Right renal pelvis (tissue), 4 donors: ENCODE measurements around the gene AP3M1. TPM values are rescaled to one million over a fixed set of nuclear protein-coding genes. Genes with fewer than 3 reads are reported as not detected.
"Not testable (repeated sequence)": the region's sequence is repeated elsewhere in the genome, so short reads cannot be mapped to it uniquely, and the experiment has no call there.

Experiments used
- DNase-seq, 4 donors: peaks; one replicate each; pipeline ENCODE4 v3.0.0-alpha.2; 2013; ENCODE audit warnings: low read depth in 4 of 4, low spot score in 3 of 4, missing footprints in 1 of 4
- polyA plus RNA-seq, 4 donors: library from polyadenylated mRNA; unstranded; fragments of 120-200 nt; gene quantifications; one replicate each; pipeline ENCODE4 v1.2.1, GENCODE V29; 2013; ENCODE audit not compliant: insufficient read length in 4 of 4

AP3M1 gene
- 10 to 100 TPM; 55.9 to 63.8 (median 63.2) TPM for polyA plus RNA-seq

- peak in 1 of 4 donors; percentile 13 for DNase-seq
Measured at GRCh38 chr10:74150204-74150989, at the start of gene AP3M1. AP3M1 (minus strand) TSS chr10:74150828; CDS start chr10:74138379, 12,449 bp downstream.

DNA sequence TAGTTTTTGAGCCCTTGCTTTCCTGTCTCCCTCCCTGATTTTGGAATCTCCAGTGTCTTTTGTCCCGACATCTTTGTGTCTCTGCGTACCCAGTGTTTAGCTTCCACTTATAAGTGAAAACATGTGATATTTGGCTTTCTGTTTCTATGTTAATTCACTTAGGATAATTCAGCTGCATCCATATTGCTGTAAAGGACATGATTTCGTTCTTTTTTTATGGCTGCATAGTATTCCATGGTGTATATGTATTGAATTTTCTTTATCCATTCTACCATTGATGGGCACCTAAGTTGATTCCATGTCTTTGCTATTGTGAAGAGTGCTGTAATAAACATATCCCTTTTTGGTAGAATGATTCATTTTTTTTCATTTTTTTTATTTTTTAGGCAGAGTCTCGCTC lies 48.7 kb upstream of the AP3M1 start:
- no peak for DNase-seq

- DNase-seq = no peak
Measured at GRCh38 chr10:74194999-74195398, 44.4 kb upstream of the AP3M1 start.

GRCh38 chr10:74194545-74194944 lies 43.9 kb upstream of the AP3M1 start:
- DNase-seq = no peak

DNA sequence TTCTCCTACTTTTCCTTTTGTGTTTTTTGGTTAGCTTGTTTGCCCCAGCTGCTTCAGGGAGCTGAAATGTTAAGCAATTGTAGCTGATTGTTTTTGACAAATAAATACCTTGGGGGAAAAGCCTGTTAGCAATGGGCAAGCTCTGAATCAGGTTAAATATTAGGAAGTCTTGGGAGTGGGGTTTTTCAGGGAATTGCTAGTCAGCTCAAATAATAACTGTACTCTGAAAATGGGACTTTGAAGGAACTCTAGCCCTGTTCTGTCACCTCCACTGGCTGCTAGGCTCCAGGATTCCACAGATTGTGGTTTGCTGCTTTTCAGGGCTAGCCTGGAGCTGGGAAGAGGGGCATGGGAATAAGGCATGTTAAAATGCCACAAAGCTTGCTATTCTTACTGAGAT lies 39.9 kb upstream of the AP3M1 start:
- DNase-seq = no peak

DNA sequence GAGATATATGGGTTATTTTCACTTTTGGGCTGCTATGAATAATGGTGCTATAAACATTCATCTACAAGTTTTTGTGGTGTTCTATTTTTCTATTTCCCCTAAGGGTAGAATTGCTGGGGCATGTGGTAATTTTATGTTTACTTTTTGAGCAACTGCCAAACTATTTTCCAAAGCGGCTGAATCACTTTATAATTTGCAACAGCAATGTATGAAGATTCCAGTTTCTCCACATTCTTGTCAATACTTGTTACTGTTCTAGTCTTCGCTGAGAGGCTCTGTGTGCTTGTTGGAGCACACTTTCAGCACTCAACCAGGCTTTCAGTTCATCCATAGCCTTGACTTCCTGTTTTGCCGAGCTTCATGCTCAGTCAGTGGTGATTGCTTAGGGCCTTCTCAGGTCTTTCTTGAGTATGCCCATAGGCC lies 39.4 kb upstream of the AP3M1 start:
- DNase-seq = peak in 1 of 4 donors; percentile 12

DNA sequence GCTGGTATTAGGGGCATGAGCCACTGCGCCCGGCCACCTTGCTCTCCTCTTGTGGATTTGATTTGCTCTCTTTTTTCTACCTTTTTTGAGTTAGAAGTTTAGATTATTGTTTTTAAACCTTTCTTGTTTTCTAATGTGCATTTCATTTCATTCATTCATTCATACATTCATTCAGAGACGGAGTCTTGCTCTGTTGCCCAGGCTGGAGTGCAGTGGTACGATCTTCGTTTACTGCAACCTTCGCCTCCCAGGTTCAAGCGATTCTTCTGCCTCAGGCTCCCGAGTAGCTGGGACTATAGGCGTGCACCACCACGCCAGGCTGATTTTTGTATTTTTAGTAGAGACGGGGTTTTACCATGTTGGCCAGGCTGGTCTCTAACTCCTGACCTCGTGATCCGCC lies 38.0 kb upstream of the AP3M1 start:
- DNase-seq = not testable (repeated sequence)

GRCh38 chr10:74187237-74187636 lies 36.6 kb upstream of the AP3M1 start:
- DNase-seq = no peak

GRCh38 chr10:74186678-74187077 lies 36.0 kb upstream of the AP3M1 start:
- no peak for DNase-seq

- DNase-seq = no peak
Measured at GRCh38 chr10:74179111-74179710, 28.6 kb upstream of the AP3M1 start.

GRCh38 chr10:74178042-74178791 lies 27.6 kb upstream of the AP3M1 start:
- DNase-seq = no peak

- peak in 1 of 4 donors; percentile 25 for DNase-seq
Measured at GRCh38 chr10:74177140-74177677, 26.6 kb upstream of the AP3M1 start.

GRCh38 chr10:74176380-74177139 lies 25.9 kb upstream of the AP3M1 start:
- peak; percentile 72 to 77 (median 74) for DNase-seq

- no peak for DNase-seq
Measured at GRCh38 chr10:74175510-74176379, 25.1 kb upstream of the AP3M1 start.

GRCh38 chr10:74174521-74174920 lies 23.9 kb upstream of the AP3M1 start:
- DNase-seq = no peak

GRCh38 chr10:74171625-74172024 lies 21.0 kb upstream of the AP3M1 start:
- no peak for DNase-seq

- DNase-seq = no peak
Measured at GRCh38 chr10:74167443-74167842, 16.8 kb upstream of the AP3M1 start.

GRCh38 chr10:74165530-74165901 lies 14.9 kb upstream of the AP3M1 start:
- DNase-seq = no peak

- DNase-seq = no peak
Measured at GRCh38 chr10:74164716-74165529, 14.3 kb upstream of the AP3M1 start.
